ENCODE data around the gene OR9G1.
"Not testable (repeated sequence)": the region's sequence is repeated elsewhere in the genome, so short reads cannot be mapped to it uniquely, and the experiment has no call there.

OR9G1 gene

GRCh38 chr11:56698795-56699194, at the start of gene OR9G1:
TSS of gene OR9G1 (plus strand) at chr11:56699095. CDS start at chr11:56700388, 1,293 bp downstream.
- Histone ChIP-seq H3K27me3 (ENCODE audit: control insufficient read depth, insufficient read depth, low read length) (no peaks in the 10 kb centered on the region), H3K9ac (ENCODE audit: low read length) (no peak within 1 kb of the TSS), H3K4me3 (ENCODE audit: low read length) (no peak within 1 kb of the TSS), H3K9me3 (ENCODE audit: control insufficient read depth, low read length) (no peaks in the 10 kb centered on the region), H3K36me3 (ENCODE audit: control insufficient read depth, insufficient read depth, low read length) (no peaks in the 10 kb centered on the region), H3K4me1 (ENCODE audit: control insufficient read depth, insufficient read depth, low read length) (no peaks in the 10 kb centered on the region)

GRCh38 chr11:56659755-56660154, 39.1 kb upstream of the OR9G1 start:
- H3K4me3 ChIP-seq (ENCODE audit: low read length) = no peak overlapping the region
- H3K9ac ChIP-seq (ENCODE audit: low read length) = no peak overlapping the region
- H3K36me3 ChIP-seq (ENCODE audit: control insufficient read depth, insufficient read depth, low read length) = no peaks in the 10 kb centered on the region
- H3K27me3 ChIP-seq (ENCODE audit: control insufficient read depth, insufficient read depth, low read length) = no peaks in the 10 kb centered on the region
- no peaks in the 10 kb centered on the region for H3K4me1 ChIP-seq (ENCODE audit: control insufficient read depth, insufficient read depth, low read length)
- H3K9me3 ChIP-seq (ENCODE audit: control insufficient read depth, low read length) = no peaks in the 10 kb centered on the region

DNA sequence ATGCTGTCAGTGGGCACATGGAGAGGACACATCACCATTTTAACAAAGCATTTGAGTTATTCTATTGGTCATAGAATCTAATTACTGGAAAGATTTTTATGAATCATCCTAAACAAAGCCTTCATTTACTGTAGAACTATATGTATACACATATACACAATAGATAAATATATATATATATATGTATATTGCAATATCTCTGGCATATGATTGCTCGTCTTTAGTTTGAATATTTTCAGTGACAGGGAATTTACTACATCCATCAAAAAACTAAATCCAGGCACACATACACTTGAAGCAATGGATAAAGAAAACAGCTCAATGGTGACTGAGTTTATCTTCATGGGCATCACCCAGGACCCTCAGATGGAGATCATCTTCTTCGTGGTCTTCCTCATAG, 35.5 kb upstream of the OR9G1 start, which contains the start of gene OR5AR1:
Gene OR5AR1, plus strand, starts transcription at position 301 of the 400 bp plus-strand sequence. Its CDS starts 0 bp downstream, at position 301.
- Histone ChIP-seq H3K36me3 (ENCODE audit: control insufficient read depth, insufficient read depth, low read length) (no peaks in the 10 kb centered on the region), H3K9me3 (ENCODE audit: control insufficient read depth, low read length) (no peaks in the 10 kb centered on the region), H3K27me3 (ENCODE audit: control insufficient read depth, insufficient read depth, low read length) (no peaks in the 10 kb centered on the region), H3K9ac (ENCODE audit: low read length) (no peak within 1 kb of the TSS), H3K4me3 (ENCODE audit: low read length) (no peak within 1 kb of the TSS), H3K4me1 (ENCODE audit: control insufficient read depth, insufficient read depth, low read length) (no peaks in the 10 kb centered on the region)

DNA sequence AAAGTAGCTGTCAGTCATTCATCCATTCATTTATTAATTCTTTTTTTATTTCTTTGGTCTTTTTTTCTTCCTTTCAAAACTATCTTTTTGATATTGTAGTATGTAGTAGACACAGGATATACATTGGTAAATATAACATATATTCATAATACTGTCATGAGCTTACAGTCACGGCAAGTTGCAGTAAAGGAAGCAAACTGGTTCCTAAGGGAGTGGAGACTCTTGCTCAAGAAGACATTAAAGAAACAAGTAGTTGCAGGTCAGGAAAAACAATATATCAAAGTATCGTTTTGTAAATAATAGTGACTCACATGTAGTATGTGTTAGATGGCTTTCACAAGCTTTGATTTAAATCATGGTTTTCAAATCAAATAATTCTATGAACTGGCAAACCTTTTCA, 27.9 kb upstream of the OR9G1 start:
- Histone ChIP-seq H3K9me3 (ENCODE audit: control insufficient read depth, low read length) (no peaks in the 10 kb centered on the region), H3K27me3 (ENCODE audit: control insufficient read depth, insufficient read depth, low read length) (no peaks in the 10 kb centered on the region), H3K4me1 (ENCODE audit: control insufficient read depth, insufficient read depth, low read length) (no peaks in the 10 kb centered on the region), H3K9ac (ENCODE audit: low read length) (no peak overlapping the region), H3K36me3 (ENCODE audit: control insufficient read depth, insufficient read depth, low read length) (no peaks in the 10 kb centered on the region), H3K4me3 (ENCODE audit: low read length) (no peak overlapping the region)

- Histone ChIP-seq H3K9me3 (ENCODE audit: control insufficient read depth, low read length) (no peaks in the 10 kb centered on the region), H3K4me1 (ENCODE audit: control insufficient read depth, insufficient read depth, low read length) (no peaks in the 10 kb centered on the region), H3K4me3 (ENCODE audit: low read length) (no peak overlapping the region), H3K9ac (ENCODE audit: low read length) (no peak overlapping the region), H3K27me3 (ENCODE audit: control insufficient read depth, insufficient read depth, low read length) (no peaks in the 10 kb centered on the region), H3K36me3 (ENCODE audit: control insufficient read depth, insufficient read depth, low read length) (no peaks in the 10 kb centered on the region)
Observed at GRCh38 chr11:56688554-56689100, 10.3 kb upstream of the OR9G1 start.

GRCh38 chr11:56691179-56691578, 7.7 kb upstream of the OR9G1 start:
- not testable (repeated sequence) for H3K4me3 ChIP-seq (ENCODE audit: low read length); H3K36me3 ChIP-seq (ENCODE audit: control insufficient read depth, insufficient read depth, low read length); H3K9me3 ChIP-seq (ENCODE audit: control insufficient read depth, low read length); H3K4me1 ChIP-seq (ENCODE audit: control insufficient read depth, insufficient read depth, low read length); H3K9ac ChIP-seq (ENCODE audit: low read length); H3K27me3 ChIP-seq (ENCODE audit: control insufficient read depth, insufficient read depth, low read length)

DNA sequence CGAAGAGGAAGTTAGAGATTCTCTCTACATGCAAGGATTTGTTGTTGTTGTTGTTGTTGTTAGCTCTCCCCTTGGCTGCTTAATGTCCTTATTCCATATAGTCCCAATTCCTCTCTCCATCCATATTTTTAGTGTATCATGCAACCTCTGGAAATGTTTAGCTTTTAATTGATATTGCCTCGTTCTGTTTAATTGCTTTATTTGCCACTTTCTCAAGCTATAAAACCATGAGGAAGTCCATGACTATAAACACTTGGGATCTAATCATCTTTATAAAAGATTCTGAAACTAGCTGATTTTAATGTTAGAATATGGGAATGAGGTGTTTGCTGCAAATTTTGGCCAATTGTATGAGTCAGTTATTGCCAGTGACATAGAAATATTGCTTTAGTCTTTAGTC, 5.5 kb upstream of the OR9G1 start:
- H3K4me1 ChIP-seq (ENCODE audit: control insufficient read depth, insufficient read depth, low read length) = no peaks in the 10 kb centered on the region
- H3K27me3 ChIP-seq (ENCODE audit: control insufficient read depth, insufficient read depth, low read length) = no peaks in the 10 kb centered on the region

GRCh38 chr11:56700242-56700913, 1.5 kb downstream of the OR9G1 start:
- no peaks in the 10 kb centered on the region for H3K36me3 ChIP-seq (ENCODE audit: control insufficient read depth, insufficient read depth, low read length)
- H3K4me1 ChIP-seq (ENCODE audit: control insufficient read depth, insufficient read depth, low read length) = no peaks in the 10 kb centered on the region
- no peak overlapping the region for H3K4me3 ChIP-seq (ENCODE audit: low read length)
- no peaks in the 10 kb centered on the region for H3K9me3 ChIP-seq (ENCODE audit: control insufficient read depth, low read length)
- no peak overlapping the region for H3K9ac ChIP-seq (ENCODE audit: low read length)
- no peaks in the 10 kb centered on the region for H3K27me3 ChIP-seq (ENCODE audit: control insufficient read depth, insufficient read depth, low read length)

More for the DNA sequence above, 5.5 kb upstream of the OR9G1 start:
- Histone ChIP-seq H3K9ac (ENCODE audit: low read length) (no peak overlapping the region), H3K4me3 (ENCODE audit: low read length) (no peak overlapping the region), H3K9me3 (ENCODE audit: control insufficient read depth, low read length) (no peaks in the 10 kb centered on the region), H3K36me3 (ENCODE audit: control insufficient read depth, insufficient read depth, low read length) (no peaks in the 10 kb centered on the region)

DNA sequence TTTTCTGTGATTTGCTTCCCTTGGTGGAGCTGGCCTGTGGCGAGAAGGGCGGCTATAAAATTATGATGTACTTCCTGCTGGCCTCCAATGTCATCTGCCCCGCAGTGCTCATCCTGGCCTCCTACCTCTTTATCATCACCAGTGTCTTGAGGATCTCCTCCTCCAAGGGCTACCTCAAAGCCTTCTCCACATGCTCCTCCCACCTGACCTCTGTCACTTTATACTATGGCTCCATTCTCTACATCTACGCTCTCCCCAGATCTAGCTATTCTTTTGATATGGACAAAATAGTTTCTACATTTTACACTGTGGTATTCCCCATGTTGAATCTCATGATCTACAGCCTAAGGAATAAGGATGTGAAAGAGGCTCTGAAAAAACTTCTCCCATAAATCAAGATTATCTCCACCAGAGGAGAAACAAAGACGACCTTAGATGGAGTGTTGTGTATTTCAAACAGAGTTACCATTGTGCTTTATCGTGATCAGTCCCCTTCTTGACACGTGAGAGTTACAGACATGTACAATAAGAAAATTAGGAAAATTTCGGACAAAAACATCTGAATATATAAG, 2.1 kb downstream of the OR9G1 start:
- Histone ChIP-seq H3K4me3 (ENCODE audit: low read length) (no peak overlapping the region), H3K9ac (ENCODE audit: low read length) (no peak overlapping the region), H3K9me3 (ENCODE audit: control insufficient read depth, low read length) (no peaks in the 10 kb centered on the region), H3K27me3 (ENCODE audit: control insufficient read depth, insufficient read depth, low read length) (no peaks in the 10 kb centered on the region), H3K36me3 (ENCODE audit: control insufficient read depth, insufficient read depth, low read length) (no peaks in the 10 kb centered on the region), H3K4me1 (ENCODE audit: control insufficient read depth, insufficient read depth, low read length) (no peaks in the 10 kb centered on the region)

DNA sequence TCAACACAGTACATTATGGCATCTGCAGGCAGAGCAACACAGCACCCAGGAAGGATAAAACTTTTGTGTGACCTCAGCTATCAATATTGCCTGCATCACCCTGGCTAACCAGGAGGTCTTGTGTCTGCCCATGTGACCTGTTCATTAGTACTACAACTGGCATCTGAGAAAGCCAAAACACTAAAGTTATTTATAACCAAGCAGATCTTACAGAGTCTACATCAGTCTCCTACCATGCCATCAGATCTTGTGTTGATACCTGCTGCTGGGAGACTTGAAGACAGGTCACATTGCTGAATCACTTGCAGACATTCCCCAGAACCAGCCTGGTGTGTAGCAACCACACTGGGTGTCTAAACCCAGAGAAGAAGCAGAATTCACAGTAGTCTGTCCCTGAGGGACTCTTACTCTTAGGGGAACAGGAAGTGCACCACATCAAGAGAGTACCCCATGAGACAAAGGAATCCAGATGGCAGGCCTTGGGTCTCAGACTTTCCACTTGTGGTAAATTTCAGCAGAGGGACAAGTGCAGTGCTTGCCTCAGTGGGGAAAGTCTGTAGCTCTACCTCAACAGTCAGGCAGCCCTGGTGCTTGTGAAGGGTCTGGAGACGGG, 7.0 kb downstream of the OR9G1 start:
- Histone ChIP-seq H3K9me3 (ENCODE audit: control insufficient read depth, low read length) (no peaks in the 10 kb centered on the region), H3K9ac (ENCODE audit: low read length) (no peak overlapping the region), H3K4me1 (ENCODE audit: control insufficient read depth, insufficient read depth, low read length) (no peaks in the 10 kb centered on the region), H3K27me3 (ENCODE audit: control insufficient read depth, insufficient read depth, low read length) (no peaks in the 10 kb centered on the region), H3K36me3 (ENCODE audit: control insufficient read depth, insufficient read depth, low read length) (no peaks in the 10 kb centered on the region), H3K4me3 (ENCODE audit: low read length) (no peak overlapping the region)

DNA sequence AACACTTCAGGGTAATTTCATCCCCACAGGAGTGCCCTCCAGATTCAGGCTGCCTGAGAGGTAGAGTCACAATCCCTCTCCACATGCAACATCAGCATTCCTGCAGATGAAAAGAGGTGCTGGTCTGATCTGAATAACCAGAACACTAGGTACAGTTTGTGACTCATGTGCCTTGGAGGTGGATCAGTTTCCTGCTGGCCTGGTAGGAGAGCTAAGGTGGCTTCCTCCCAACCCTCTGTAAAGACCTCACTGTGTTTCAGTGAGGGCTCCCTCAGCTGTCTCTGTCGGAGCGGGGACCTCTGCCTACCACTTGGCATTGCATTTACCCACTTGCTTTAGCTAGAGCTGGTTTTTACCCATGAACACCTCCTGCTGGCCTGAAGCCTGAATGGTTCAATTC, 7.6 kb downstream of the OR9G1 start:
- no peak overlapping the region for H3K9ac ChIP-seq (ENCODE audit: low read length)
- no peaks in the 10 kb centered on the region for H3K27me3 ChIP-seq (ENCODE audit: control insufficient read depth, insufficient read depth, low read length)
- no peaks in the 10 kb centered on the region for H3K36me3 ChIP-seq (ENCODE audit: control insufficient read depth, insufficient read depth, low read length)
- H3K9me3 ChIP-seq (ENCODE audit: control insufficient read depth, low read length) = no peaks in the 10 kb centered on the region
- H3K4me1 ChIP-seq (ENCODE audit: control insufficient read depth, insufficient read depth, low read length) = no peaks in the 10 kb centered on the region
- H3K4me3 ChIP-seq (ENCODE audit: low read length) = no peak overlapping the region

DNA sequence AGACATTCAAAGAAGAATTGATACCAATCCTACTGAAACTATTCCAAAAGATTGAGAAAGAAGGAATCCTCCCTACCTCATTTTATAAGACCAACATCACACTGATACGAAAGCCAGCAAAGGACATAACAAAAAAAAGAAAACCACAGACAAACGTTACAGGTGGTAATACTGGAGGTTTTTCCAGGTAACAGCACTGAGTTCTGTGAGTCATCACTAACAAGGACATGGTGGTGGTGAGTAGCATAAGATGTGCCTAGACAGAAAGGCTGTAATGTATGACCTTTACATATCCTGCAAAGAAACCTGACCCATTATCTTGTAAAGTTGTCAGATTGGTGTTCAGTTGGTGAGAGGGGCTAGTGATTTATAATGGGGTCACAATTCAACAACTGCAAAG, 15.3 kb downstream of the OR9G1 start:
- H3K4me1 ChIP-seq (ENCODE audit: control insufficient read depth, insufficient read depth, low read length) = no peaks in the 10 kb centered on the region
- H3K9me3 ChIP-seq (ENCODE audit: control insufficient read depth, low read length) = no peaks in the 10 kb centered on the region
- no peak overlapping the region for H3K9ac ChIP-seq (ENCODE audit: low read length)
- no peaks in the 10 kb centered on the region for H3K27me3 ChIP-seq (ENCODE audit: control insufficient read depth, insufficient read depth, low read length)
- H3K4me3 ChIP-seq (ENCODE audit: low read length) = no peak overlapping the region
- no peaks in the 10 kb centered on the region for H3K36me3 ChIP-seq (ENCODE audit: control insufficient read depth, insufficient read depth, low read length)

Measured in mucosa of stomach (tissue), 1 donor.